NT2/D1 (cell line): Measurements from ENCODE around the gene PDE1C.

ENCODE experiments used
- SUZ12 ChIP-seq: IDR thresholded peaks from 2 replicates; pipeline ENCODE4 v1.6.1; 2011; ENCODE audit not compliant: insufficient read length, insufficient read depth; ENCODE audit errors: extremely low read depth
- YY1 ChIP-seq: IDR thresholded peaks from 2 replicates; pipeline ENCODE4 v1.6.1; 2011; ENCODE audit not compliant: insufficient read length, insufficient read depth
- ZNF274 ChIP-seq: IDR thresholded peaks from 2 replicates; pipeline ENCODE4 v1.6.1; 2011; ENCODE audit warnings: mild to moderate bottlenecking, low read depth, low read length

DNA sequence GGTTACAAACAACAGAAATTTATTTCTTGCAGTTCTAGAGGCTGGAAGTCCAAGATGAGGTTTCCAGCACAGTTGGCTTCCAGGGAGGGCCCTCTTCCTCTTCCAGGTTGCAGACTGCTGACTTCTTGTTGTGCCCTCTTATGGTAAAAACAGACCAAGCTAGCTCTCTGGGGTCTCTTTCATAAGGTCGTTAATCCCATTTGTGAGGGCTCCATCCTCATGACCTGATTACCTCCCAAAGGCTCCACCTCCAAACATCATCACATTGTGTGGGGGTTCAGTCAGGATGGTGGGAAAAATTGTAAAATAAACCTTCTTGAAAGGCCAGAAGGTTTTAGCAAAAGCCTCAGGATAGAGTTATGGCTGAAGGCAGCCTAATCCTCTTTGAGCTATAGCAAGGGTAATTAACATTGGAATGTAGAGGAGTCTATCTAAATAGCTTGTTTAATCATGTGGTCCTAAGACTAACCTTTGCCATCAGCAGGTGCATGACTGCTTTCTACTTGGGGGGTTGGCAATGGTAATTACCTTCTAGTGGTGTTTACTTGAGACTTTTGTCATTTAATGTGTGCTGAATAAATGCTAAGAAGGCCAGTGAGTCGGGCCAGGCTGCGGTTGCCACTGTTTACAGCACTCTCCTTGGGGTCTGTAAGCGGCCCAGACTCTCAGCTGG lies 302.4 kb downstream of the PDE1C start:
- TF ChIP-seq ZNF274 (no peak), YY1 (no peak), SUZ12 (no peak)
